HUDEP-2 (cell line): ENCODE results near the gene AP1B1.
A peak's percentile ranks its signal among the peaks of the same experiment; 100 is the strongest.

ENCODE experiments used
- DNase-seq, 76 experiments: peaks; one replicate each; lab custom pipeline; 2025; ENCODE audit not compliant: unreplicated experiment in 76 of 76; lab: John Stamatoyannopoulos, UW

Gene AP1B1

DNA sequence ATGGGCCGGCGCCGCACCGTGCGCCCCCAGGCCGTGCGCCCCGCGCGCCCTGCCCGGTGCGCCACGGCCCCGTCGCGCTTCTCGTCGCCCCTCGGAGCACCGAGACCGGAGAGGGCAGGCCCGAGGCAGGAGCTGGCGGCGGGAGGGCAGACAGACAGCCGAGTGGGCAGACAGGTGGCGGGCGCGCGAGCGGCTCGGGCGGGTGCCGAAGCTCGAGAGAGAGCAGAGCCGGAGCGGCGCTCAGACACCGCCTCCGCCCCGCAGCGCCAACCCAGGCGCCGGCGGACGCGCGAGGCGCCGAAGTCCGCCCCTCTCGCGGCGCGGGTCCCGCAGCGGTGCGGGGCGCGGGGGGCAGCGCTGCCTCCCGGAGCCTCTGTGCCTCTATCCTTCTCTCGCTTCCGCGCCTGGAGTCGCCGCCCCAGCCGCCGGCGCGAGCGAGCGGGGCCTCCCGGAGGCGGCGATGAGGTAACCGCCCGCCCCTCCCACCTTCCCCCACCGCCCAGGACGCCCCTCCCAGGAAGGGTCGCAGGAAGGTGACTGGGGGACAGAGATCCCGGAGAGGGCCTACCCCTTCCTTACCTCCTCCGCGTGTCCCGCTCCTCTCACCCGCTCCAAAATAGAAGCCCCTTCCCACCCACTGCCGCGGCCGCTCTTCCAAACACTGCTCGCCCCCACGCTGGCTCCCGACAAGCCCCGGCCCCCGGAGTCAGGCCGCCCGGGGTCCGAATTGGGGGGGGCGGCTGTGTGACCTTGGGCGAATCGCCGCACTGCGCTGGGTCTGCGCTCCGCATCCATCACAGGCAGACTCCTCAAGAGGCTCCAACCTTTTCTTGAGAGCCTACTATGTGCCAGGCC lies 72.9 kb downstream of the AP1B1 start, which contains the start of gene RASL10A:
Gene RASL10A, minus strand, starts transcription at position 412 of the 855 bp plus-strand sequence. CDS start 451 bp downstream, outside the sequence.
- peak in 2 of 76 experiments; percentile 3 to 21 for DNase-seq

- DNase-seq: peak in 6 of 76 experiments; percentile 9 to 20 (median 16)
These were observed 73.7 kb downstream of the AP1B1 start for GRCh38 chr22:29314537-29315285.

- DNase-seq: no peak
These were observed 74.5 kb downstream of the AP1B1 start for GRCh38 chr22:29313576-29314466.

- DNase-seq: peak in 69 of 76 experiments; percentile 13 to 81 (median 61)
These were observed 75.2 kb downstream of the AP1B1 start for GRCh38 chr22:29313126-29313575.

DNA sequence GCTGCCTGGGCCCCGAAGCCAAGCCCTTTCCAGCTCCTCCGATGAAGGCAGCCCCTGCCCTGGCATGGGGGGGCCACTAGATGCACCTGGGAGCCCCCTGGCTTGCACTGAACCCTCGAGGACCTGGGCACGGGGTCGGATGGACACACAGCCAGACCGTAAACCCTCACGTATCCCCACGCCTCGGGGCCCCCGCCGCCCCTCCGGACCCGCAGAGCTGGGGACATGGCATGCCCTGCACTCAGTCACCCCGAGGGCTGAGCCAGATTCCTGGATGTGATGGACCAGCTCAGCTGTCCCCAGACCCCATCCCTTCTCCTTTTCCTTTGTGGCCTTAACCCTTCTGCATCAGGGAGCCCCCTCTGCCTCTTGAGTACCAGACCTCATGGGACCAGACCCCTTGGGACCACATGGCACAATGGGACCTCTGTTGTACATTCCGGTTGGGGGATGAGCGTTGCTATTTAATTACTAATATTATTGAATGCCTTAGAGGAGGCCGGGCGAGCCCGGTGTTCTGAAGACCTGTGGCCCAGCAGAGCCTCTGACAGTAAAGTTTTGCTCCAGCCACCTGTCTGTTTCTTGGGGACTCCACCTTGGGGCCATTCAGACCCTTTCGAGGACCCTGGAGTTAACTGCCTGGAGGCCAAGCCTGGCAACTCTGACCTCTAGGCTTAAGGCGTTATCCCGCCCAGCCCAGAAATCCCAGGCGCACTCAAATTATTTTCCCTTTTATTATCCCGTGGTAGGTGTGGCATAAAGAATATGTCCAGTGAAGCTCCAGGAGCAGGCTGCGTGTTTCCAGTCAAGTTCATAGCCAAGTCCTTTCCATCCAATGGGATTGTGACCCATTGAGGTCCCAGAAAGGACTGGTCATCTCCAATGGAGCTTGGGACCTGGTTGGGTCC lies 75.9 kb downstream of the AP1B1 start:
- DNase-seq: no peak

DNA sequence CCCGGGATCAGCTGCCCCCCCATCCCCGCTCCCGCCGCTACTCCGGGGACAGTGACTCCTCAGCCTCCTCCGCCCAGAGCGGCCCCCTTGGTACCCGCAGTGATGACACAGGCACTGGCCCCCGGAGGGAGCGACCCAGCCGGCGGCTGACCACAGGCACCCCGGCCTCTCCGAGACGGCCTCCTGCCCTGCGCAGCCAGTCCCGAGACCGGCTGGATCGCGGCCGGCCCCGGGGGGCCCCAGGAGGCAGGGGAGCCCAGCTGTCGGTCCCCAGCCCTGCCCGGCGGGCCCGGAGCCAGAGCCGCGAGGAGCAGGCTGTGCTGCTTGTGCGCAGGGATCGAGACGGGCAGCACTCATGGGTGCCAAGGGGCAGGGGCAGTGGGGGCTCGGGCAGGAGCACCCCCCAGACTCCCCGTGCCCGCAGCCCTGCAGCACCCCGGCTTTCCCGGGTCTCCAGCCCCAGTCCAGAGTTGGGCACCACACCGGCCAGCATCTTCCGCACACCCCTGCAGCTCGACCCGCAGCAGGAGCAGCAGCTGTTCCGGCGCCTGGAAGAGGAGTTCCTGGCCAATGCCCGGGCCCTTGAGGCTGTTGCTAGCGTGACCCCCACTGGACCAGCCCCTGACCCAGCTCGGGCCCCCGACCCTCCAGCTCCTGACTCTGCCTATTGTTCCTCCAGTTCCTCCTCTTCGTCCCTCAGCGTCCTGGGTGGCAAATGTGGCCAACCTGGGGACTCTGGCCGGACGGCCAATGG lies 76.7 kb downstream of the AP1B1 start:
- DNase-seq: no peak

- peak in 74 of 76 experiments; percentile 21 to 94 (median 84) for DNase-seq
These were observed 77.5 kb downstream of the AP1B1 start for GRCh38 chr22:29310863-29311339.

GRCh38 chr22:29310065-29310862 lies 78.1 kb downstream of the AP1B1 start:
- DNase-seq: no peak

GRCh38 chr22:29309332-29310064 lies 78.9 kb downstream of the AP1B1 start:
- peak in 75 of 76 experiments; percentile 49 to 98 (median 91) for DNase-seq

DNA sequence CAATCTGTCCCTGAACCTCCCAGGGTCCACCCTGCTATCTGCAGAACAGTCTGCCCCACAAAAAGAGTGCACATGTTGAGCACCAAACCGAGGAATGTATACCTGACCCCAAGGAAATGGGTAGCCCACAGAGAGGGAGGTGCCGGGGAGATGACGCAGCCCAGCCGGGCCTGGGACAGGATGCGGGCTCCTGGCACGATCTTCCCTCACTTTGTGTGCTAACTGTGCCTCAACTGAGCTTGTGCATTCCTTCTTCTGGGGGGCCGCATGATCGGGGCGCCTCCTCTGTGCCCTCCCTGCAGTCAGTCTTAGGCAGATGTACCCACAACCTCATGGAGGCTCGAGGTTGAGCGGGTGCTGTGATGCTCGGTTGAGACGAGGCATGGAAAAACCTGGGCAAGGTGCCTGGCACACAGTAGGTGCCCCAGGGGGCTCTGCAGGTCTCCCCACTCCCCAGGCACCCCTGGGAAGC lies 79.5 kb downstream of the AP1B1 start:
- DNase-seq: peak in 51 of 76 experiments; percentile 9 to 80 (median 44)

DNA sequence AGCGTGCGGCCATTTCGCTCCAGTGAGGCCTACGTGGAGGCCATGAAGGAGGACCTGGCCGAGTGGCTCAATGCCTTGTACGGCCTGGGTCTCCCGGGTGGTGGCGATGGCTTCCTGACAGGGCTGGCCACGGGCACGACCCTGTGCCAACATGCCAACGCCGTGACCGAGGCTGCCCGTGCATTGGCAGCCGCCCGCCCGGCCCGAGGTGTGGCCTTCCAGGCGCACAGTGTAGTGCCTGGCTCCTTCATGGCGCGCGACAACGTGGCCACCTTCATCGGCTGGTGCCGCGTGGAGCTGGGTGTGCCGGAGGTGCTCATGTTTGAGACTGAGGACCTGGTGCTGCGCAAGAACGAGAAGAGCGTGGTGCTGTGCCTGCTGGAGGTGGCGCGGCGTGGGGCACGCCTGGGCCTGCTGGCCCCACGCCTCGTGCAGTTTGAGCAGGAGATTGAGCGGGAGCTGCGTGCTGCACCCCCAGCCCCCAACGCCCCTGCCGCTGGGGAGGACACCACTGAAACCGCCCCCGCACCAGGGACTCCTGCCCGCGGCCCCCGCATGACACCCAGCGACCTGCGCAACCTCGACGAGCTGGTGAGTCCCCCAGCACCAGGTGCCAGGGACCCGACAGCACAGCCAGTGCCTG lies 80.1 kb downstream of the AP1B1 start:
- peak in 13 of 76 experiments; percentile 19 to 80 (median 52) for DNase-seq

DNA sequence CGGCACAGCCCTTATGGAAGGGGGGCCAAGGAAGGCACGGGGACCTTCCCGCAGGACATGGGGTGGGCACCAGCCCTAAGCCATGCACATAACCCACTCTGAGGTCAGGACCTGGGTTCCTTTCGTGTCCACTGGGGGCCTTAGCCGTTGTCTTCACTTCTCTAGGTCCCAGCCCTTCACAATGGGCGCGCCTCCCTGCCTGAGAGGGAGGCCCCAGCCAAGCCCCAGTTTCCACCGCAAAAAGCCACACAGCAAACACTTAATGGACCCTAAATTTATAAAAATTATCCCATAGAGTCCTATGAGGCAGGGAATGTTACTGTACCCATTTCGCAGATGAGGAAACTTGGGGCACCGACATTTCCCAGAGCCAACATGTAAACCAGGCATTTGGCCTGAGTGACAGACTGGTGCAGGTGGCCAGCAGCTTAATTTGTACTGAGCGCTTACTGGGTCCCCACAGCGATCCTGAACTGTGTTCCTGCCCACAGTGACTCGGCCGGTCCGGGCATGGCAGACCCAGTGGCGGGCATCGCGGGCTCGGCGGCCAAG lies 80.7 kb downstream of the AP1B1 start:
- peak in 35 of 76 experiments; percentile 7 to 60 (median 28) for DNase-seq

DNA sequence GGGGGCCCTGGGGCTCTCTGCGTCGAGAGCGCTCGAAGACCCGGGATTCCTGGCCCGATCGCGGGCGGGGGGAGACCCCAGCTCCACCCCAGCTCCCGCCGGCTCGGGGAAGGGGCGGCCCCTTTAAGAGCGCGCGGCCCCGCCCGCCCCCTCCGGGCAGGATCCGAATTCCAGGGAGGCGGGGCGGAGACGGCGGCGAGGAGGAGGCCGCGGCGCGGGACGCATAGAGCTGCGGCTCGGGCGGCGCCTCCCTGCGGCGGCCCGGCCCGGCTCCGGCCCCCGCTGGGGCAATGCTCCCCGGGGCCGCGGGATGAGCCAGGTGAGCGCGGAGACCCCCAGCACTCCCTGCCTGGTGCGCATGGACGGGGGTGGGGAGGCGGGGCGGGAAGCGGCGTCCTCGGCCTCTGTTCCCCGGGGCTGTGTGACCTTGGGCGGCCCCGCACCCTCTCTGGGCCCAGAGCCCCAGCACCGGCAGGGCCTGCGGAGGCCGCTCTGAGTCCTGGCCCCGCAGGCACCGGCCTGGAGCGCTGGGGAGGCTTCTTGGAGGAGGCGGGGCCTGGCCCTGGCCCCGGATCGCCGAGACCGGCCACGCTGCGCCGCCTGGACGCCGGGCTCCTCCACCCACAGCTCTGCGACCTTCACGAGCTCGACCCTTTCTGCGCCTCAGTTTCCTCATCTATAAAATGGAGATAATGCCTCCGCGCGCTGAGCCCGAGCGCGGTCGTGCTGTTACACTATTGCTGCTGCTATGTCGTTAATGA lies 81.4 kb downstream of the AP1B1 start:
- DNase-seq: peak in 62 of 76 experiments; percentile 12 to 78 (median 54)

DNA sequence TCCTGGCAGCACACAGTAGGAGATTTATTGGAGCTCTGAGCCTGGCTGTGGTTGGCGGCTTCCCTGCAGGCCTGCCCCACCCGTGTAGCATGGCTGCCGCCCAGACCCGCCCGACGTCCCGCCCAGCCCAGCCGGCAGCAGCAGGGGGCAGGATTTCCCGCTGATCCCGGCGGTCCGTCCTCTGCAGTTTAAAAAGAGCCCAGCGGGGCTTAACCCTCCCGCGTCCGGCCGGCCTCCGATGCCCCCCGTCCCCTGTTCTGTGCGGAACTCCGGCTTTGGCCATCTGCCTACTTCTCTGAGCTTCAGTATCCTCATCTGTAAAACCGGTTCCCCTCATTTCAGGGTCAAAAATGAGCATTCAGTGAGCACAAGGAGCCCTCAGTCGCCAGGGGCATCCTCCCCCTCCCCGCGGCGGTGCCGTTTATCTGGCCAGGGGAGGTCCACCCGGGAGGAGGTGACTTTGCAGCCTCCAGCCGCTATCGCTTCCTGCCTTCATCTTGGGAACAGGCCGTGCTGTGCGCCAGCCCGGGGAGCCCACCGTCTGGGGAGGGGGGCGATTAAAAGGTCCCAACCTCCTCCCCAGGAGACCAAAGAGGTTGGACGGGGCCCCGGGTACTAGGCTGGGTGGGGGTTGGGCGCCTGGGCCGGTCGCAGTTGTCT lies 82.1 kb downstream of the AP1B1 start, which contains the start of gene GAS2L1:
Gene GAS2L1, plus strand, starts transcription at position 476 of the 660 bp plus-strand sequence. CDS start 1,456 bp downstream, outside the sequence.
- peak in 73 of 76 experiments; percentile 23 to 87 (median 74) for DNase-seq

GRCh38 chr22:29305836-29306174 lies 82.6 kb downstream of the AP1B1 start:
- no peak for DNase-seq
